NCI-H345 treated with DMSO at 0.1 percent for 48 hours (cell line): Measurements from ENCODE around the gene PITX3.

Experiments
- DNase-seq: peaks from one replicate; lab custom pipeline; 2025; ENCODE audit not compliant: unreplicated experiment; lab: John Stamatoyannopoulos, UW

PITX3 gene

GRCh38 chr10:102185811-102186527, 55.3 kb downstream of the PITX3 start:
- DNase-seq: no peak

- no peak for DNase-seq
These were observed 56.0 kb downstream of the PITX3 start for GRCh38 chr10:102185272-102185671.

- no peak for DNase-seq
These were observed 56.7 kb downstream of the PITX3 start for GRCh38 chr10:102184606-102185005.
